Colonic mucosa (tissue), 4 donors: ENCODE results near the gene KIF21A. TPM values are rescaled to one million over a fixed set of nuclear protein-coding genes. Genes with fewer than 3 reads are reported as not detected.
"Not testable (repeated sequence)": the region's sequence is repeated elsewhere in the genome, so short reads cannot be mapped to it uniquely, and the experiment has no call there.

Experiments used
- DNase-seq: peaks from one replicate; pipeline ENCODE4 v3.0.0-alpha.2; 2020
- H3K27ac ChIP-seq: fragments of 200-600 bp; one replicate; pipeline ENCODE4 v1.8.0; 2021
- H3K27me3 ChIP-seq: fragments of 200-600 bp; one replicate; pipeline ENCODE4 v1.8.0; 2021
- H3K36me3 ChIP-seq: fragments of 200-600 bp; one replicate; pipeline ENCODE4 v1.8.0; 2021
- H3K4me1 ChIP-seq: fragments of 200-600 bp; one replicate; pipeline ENCODE4 v1.8.0; 2021; ENCODE audit warnings: mild to moderate bottlenecking
- H3K4me3 ChIP-seq: fragments of 200-600 bp; one replicate; pipeline ENCODE4 v1.8.0; 2021
- H3K9ac ChIP-seq, 2 donors: one replicate each; pipeline ENCODE4 v1.7.0; 2013; ENCODE audit warnings: control low read depth in 2 of 2, low read depth in 2 of 2, low read length in 2 of 2
- H3K9me3 ChIP-seq: fragments of 200-600 bp; one replicate; pipeline ENCODE4 v1.8.0; 2021
- CTCF ChIP-seq: fragments of 200-600 bp; IDR thresholded peaks from one replicate; pipeline ENCODE4 v1.8.0; 2022; ENCODE audit warnings: antibody characterized with exemption, mild to moderate bottlenecking
- intact Hi-C: fragments of 100-400 bp; cut with DNase I; formaldehyde crosslinking; loops from one replicate; pipeline ENCODE4 v1.14.1; 2022
- total RNA-seq, 2 donors: library from RNA; stranded (reverse); fragmentation: NEBNext Ultra II Directional in 1 of 2; extraction: Animal tissue kit (Norgen Biotek cat#: 25700) in 1 of 2; gene quantifications; one replicate each; pipeline ENCODE4 v1.2.1, GENCODE V29; 2021
- donor health status: healthy.
- donor health status: DM: no; HTN: no; CAD: no.
- donor health status: DM: no; HTN: no; CAD: no.

KIF21A gene
- total RNA-seq, 2 donors from 2014 or later, result 24.6 to 31.0 TPM

GRCh38 chr12:39297891-39298290 lies 145.0 kb downstream of the KIF21A start:
- Histone ChIP-seq H3K36me3 (no peaks in the 10 kb centered on the region), H3K4me3 (no peak overlapping the region), H3K27me3 (no peaks in the 10 kb centered on the region), H3K4me1 (no peaks in the 10 kb centered on the region), H3K9me3 (no peaks in the 10 kb centered on the region), H3K27ac (no peak overlapping the region), H3K9ac (no peak overlapping the region)
- no peak for DNase-seq
- no peak for TF ChIP-seq CTCF
- intact Hi-C loops, result no loop called here

GRCh38 chr12:39296496-39296895 lies 146.4 kb downstream of the KIF21A start:
- no peak for DNase-seq
- Histone ChIP-seq H3K36me3 (no peaks in the 10 kb centered on the region), H3K27me3 (no peaks in the 10 kb centered on the region), H3K9me3 (no peaks in the 10 kb centered on the region), H3K27ac (no peak overlapping the region), H3K4me3 (no peak overlapping the region), H3K9ac (no peak overlapping the region), H3K4me1 (no peaks in the 10 kb centered on the region)
- intact Hi-C loops, result no loop called here
- TF ChIP-seq CTCF, result no peak

- H3K36me3 ChIP-seq, H3K27me3 ChIP-seq, H3K9ac ChIP-seq, H3K9me3 ChIP-seq, DNase-seq, H3K27ac ChIP-seq, H3K4me3 ChIP-seq, H3K4me1 ChIP-seq, intact Hi-C loops: not testable (repeated sequence)
Measured at GRCh38 chr12:39295593-39295992, 147.3 kb downstream of the KIF21A start.

- no peaks in the 10 kb centered on the region for H3K27me3 ChIP-seq
- H3K9me3 ChIP-seq, result no peaks in the 10 kb centered on the region
- H3K36me3 ChIP-seq, result no peaks in the 10 kb centered on the region
- no peak overlapping the region for H3K27ac ChIP-seq
- no peak overlapping the region for H3K9ac ChIP-seq
- no peaks in the 10 kb centered on the region for H3K4me1 ChIP-seq
- H3K4me3 ChIP-seq, result no peak overlapping the region
- intact Hi-C loops, result no loop called here
- DNase-seq, result no peak
- TF ChIP-seq CTCF, result no peak
Measured at GRCh38 chr12:39294715-39295114, 148.2 kb downstream of the KIF21A start.

- intact Hi-C loops, result no loop called here
- no peak for DNase-seq
- no peaks in the 10 kb centered on the region for H3K4me1 ChIP-seq
Measured at GRCh38 chr12:39292125-39292630, 150.7 kb downstream of the KIF21A start.

More at GRCh38 chr12:39292125-39292630, 150.7 kb downstream of the KIF21A start:
- no peak for TF ChIP-seq CTCF
- Histone ChIP-seq H3K27ac (no peak overlapping the region), H3K27me3 (no peaks in the 10 kb centered on the region), H3K4me3 (no peak overlapping the region), H3K36me3 (no peaks in the 10 kb centered on the region), H3K9ac (no peak overlapping the region), H3K9me3 (no peaks in the 10 kb centered on the region)
